ENCODE measurements around the gene CHST8.

Gene CHST8

DNA sequence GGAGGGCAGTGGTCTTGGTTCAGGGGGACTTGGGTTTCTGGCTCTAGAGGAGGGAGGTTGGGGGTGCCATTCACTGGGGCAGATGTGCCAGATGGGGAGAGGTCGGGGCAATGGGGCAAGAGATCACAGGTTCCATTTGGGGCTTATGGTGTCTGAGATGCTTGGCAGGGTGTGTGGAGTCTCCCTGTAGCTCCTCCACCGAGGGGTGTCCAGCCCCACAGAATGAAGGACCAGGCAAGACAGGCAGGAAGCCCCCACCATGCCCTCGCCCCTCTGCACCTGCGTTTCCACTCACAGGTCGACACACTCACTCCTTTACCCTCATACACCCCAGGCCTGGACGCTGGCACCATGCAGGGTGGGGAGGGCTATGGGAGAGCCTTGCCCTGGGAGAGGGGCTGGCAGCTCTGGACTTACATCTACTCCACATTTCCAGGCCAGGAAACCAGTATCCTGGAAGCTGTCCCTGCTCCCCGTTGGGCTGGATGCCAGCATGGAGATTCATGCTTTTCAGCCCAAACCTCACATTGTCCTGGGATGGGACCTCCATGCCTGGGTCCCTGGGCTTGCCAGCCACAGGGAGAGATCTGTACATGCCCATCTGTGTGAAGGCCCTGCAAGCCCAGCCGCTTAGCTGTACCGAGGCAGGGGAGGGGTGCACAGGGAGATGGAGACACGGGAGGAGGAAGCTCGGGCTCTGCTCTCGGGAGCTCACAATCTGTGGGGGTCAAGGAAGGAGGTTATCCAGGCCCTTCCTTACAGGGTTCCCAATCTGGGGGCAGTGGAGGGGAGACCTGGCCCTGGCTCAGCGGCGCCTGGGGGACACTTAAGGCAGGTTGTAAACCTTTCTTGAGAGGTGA is 77.1 kb downstream of the CHST8 start:
- TF ChIP-seq, protein P1, sequence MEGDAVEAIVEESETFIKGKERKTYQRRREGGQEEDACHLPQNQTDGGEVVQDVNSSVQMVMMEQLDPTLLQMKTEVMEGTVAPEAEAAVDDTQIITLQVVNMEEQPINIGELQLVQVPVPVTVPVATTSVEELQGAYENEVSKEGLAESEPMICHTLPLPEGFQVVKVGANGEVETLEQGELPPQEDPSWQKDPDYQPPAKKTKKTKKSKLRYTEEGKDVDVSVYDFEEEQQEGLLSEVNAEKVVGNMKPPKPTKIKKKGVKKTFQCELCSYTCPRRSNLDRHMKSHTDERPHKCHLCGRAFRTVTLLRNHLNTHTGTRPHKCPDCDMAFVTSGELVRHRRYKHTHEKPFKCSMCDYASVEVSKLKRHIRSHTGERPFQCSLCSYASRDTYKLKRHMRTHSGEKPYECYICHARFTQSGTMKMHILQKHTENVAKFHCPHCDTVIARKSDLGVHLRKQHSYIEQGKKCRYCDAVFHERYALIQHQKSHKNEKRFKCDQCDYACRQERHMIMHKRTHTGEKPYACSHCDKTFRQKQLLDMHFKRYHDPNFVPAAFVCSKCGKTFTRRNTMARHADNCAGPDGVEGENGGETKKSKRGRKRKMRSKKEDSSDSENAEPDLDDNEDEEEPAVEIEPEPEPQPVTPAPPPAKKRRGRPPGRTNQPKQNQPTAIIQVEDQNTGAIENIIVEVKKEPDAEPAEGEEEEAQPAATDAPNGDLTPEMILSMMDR (IDR thresholded peaks at IDR 0.05; ENCODE audit: low read depth, low read length), result no peak
- no peaks in the 10 kb centered on the region for H3K27me3 ChIP-seq
- H3K36me3 ChIP-seq, result no peaks in the 10 kb centered on the region
- DNase-seq, result no peak
- H3K4me1 ChIP-seq, result peaks cover 11% of the 10 kb centered on the region
- H3K4me3 ChIP-seq (ENCODE audit: low read depth, low read length), result no peak overlapping the region
- H3K9me3 ChIP-seq, result no peaks in the 10 kb centered on the region

DNA sequence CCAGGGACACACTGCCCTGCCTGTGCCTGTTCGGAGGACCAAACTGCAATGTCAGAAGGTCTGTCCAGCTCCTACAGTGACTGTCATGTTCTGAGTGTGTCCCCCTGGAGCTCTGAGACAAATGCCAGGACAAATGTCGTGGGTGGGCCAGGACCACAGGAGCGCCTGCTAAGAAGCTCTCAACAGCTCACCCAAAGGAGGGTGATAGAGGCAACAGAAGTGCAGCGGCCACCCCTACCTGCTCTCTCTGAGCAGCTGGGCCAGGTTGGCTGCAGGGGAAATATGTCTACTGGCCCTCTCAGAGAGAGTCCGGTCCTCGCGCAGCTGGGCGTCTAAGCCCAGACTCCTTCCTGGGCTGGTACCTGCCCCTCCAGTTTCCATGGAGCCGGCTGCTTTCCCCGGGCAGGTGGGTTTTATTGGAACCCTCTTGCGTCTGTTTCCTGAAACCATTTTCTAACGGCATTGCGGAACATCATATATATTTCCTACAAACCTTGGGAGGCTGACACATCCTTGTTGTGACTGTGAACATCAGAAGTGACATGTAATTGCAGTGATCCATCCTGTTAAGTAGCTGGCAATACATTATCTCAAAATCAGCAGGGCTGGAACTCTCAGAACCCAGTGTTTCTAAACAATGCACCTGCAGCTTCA is 78.1 kb downstream of the CHST8 start:
- Histone ChIP-seq H3K4me3 (ENCODE audit: low read depth, low read length) (no peak overlapping the region), H3K36me3 (no peaks in the 10 kb centered on the region), H3K27me3 (no peaks in the 10 kb centered on the region), H3K9me3 (no peaks in the 10 kb centered on the region), H3K4me1 (peaks cover 11% of the 10 kb centered on the region)
- no peak for DNase-seq
- TF ChIP-seq, protein P1 (IDR thresholded peaks at IDR 0.05; ENCODE audit: low read depth, low read length), result no peak

DNA sequence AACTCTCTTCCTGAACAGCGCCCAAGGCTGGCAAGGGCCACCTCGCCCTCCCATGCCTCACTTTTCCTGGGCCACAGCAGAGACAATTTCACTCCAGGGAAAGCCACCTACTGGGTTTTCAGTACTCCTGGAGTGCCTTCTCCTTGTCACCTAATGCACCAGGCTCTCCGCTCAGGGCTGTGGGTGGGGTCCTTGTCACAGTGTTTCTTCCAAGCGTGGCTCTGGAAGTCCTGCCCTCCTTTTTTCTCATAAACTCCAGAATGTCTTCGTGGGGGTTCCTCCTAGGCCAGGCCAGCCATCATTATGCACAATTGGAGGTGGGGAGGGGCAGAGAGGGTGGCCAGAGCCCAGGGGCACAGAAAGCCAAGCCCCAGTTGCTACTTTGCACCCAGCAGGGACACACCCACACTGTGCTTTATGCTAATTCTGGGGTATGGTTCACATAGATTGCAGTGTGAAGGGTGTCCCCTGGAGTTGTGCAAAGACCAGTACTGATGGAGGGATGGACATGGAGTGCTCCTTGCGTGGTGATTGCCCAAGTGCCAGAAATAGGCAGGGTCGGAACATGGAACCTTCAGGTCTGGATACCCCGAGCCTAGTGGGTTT is 78.8 kb downstream of the CHST8 start:
- TF ChIP-seq, protein P1 (IDR thresholded peaks at IDR 0.05; ENCODE audit: low read depth, low read length), result no peak
- peaks cover 11% of the 10 kb centered on the region for H3K4me1 ChIP-seq
- no peak for DNase-seq
- H3K36me3 ChIP-seq, result no peaks in the 10 kb centered on the region
- H3K4me3 ChIP-seq (ENCODE audit: low read depth, low read length), result no peak overlapping the region
- no peaks in the 10 kb centered on the region for H3K9me3 ChIP-seq
- H3K27me3 ChIP-seq, result no peaks in the 10 kb centered on the region

DNA sequence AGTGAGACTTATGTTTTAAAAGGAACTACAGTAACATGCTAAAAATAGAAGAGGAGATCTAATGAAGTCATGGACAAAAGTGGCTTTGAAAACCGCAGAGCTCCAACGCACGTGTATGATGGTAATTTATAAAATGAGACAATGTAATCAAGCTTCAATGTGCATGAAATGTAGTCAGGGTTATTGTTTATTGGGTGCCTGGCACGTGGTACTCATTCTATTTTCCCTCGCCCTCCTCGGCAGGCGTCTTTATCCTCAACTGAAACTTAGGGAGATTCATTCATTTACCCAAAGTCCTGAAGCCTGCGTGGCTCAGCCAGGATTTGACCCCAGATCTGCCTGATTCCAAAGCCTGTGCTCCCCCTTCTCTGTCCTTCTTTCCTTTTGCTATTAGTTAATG is 79.8 kb downstream of the CHST8 start:
- Histone ChIP-seq H3K4me3 (ENCODE audit: low read depth, low read length) (no peak overlapping the region), H3K9me3 (no peaks in the 10 kb centered on the region), H3K27me3 (no peaks in the 10 kb centered on the region), H3K4me1 (peaks cover 11% of the 10 kb centered on the region), H3K36me3 (no peaks in the 10 kb centered on the region)
- TF ChIP-seq, protein P1 (IDR thresholded peaks at IDR 0.05; ENCODE audit: low read depth, low read length), result no peak
- DNase-seq, result no peak

DNA sequence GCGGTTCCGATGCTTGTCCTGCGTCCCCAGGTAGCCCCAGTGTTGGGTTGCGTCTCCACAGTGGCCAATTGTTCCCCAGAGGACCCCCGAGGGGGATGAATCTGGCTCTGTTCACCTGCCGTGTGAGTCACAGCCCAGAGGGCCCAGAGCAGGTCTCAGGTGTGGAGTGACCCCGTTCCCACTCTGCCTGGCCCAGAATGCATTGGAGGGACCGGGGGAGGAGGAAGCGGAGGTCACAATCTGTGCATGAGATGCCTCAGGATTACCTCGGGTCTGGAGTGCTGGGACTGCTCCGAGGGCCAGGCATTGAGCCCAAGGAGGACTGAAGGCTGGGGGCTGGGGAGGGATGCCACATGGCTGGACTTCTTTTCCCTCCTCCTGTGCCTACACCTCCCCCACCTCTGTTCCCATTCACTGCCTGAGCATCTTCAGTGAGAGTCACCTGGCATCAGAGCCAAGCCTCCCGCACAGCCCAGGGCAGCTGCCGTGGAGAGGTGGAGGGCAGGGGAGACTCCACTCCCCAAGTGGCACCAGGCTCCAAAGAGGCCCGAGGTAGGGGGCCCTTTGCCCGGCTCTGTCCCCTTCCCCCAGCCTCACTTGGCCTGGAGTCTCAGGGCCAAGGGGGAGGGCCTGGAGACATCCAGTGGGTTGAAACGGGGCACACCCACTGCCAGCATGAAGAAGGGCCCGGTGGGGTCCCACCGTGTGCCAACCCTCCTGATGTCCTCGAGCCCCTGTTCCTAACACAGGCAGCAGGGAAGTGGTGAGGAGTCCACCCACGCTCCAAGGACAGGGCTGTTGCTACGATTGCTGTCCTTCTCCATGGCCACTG is 81.1 kb downstream of the CHST8 start:
- Histone ChIP-seq H3K4me1 (peaks cover 11% of the 10 kb centered on the region), H3K27me3 (no peaks in the 10 kb centered on the region), H3K9me3 (no peaks in the 10 kb centered on the region), H3K36me3 (no peaks in the 10 kb centered on the region), H3K4me3 (ENCODE audit: low read depth, low read length) (no peak overlapping the region)
- TF ChIP-seq, protein P1 (IDR thresholded peaks at IDR 0.05; ENCODE audit: low read depth, low read length), result no peak
- DNase-seq, result no peak
